Peyer's patch (tissue), 4 donors: ENCODE data around the gene PDE11A. TPM values are rescaled to one million over a fixed set of nuclear protein-coding genes. Genes with fewer than 3 reads are reported as not detected.

Experiments
- DNase-seq, 3 donors: peaks; one replicate each; pipeline ENCODE4 v3.0.0-alpha.2; 2017 to 2019
- H3K27ac ChIP-seq, 4 donors: fragments of 200-600 bp; sonication (generic); one replicate each; pipeline ENCODE4 v1.5.1; 2016 to 2019
- H3K27me3 ChIP-seq, 2 donors: fragments of 200-600 bp; sonication (generic); one replicate each; pipeline ENCODE4 v1.5.1; 2019
- H3K36me3 ChIP-seq, 3 donors: fragments of 200-600 bp; sonication (generic); one replicate each; pipeline ENCODE4 v1.5.1; 2016 to 2019
- H3K4me1 ChIP-seq, 4 donors: fragments of 200-600 bp; sonication (generic); one replicate each; pipeline ENCODE4 v1.5.1; 2016 to 2019
- H3K4me3 ChIP-seq, 4 donors: fragments of 200-600 bp; sonication (generic); 1 replicate in 3 of 4; 2 replicates in 1 of 4; pipeline ENCODE4 v1.5.1; 2016 to 2019; ENCODE audit warnings: mild to moderate bottlenecking in 1 of 4
- H3K9me3 ChIP-seq, 4 donors: fragments of 200-600 bp; sonication (generic); one replicate each; pipeline ENCODE4 v1.5.1; 2016 to 2019; ENCODE audit warnings: mild to moderate bottlenecking in 1 of 4
- CTCF ChIP-seq, 6 experiments: fragments of 450-650 bp in 4 of 6; fragments of 200-600 bp in 2 of 6; sonication (generic) in 1 of 6; IDR thresholded peaks; one replicate each; pipeline ENCODE4 v1.5.1; 2017 to 2019; ENCODE audit warnings: antibody characterized with exemption in 6 of 6, mild to moderate bottlenecking in 3 of 6, moderate library complexity in 1 of 6
- POLR2A ChIP-seq, 2 donors: fragments of 450-650 bp; IDR thresholded peaks; one replicate each; pipeline ENCODE4 v1.5.1; 2017; ENCODE audit warnings: antibody characterized with exemption in 2 of 2, mild to moderate bottlenecking in 2 of 2, moderate library complexity in 2 of 2
- total RNA-seq, 4 donors: library from RNA; depleted of rRNA; stranded (reverse); fragments of >200 nt; gene quantifications; one replicate each; pipeline ENCODE4 v1.1.0, GENCODE V29; 2016

PDE11A gene
- total RNA-seq, 4 donors from 2014 or later = 1.6 to 2.1 (median 1.7) TPM

DNA sequence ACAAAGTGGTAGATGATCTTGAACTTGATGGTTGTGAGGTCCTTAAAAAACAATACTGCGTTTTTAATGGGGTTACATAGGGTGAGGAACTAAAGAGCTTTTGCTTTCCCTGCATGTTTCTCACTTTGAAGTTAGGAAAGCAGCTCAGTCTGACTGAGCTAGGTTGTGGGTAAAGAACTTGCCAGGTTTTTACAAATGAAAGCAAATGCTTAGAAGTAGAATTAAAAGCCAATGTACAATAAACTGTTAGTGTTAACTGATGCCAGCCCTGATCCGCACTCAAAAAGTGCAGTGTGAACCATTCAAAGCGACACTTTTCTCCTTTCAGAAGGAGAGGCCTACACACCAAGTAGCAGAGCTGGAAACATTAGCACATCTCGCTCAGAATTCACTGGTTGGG, 409.7 kb downstream of the PDE11A start:
- Histone ChIP-seq H3K4me1 (no peaks in the 10 kb centered on the region), H3K27ac (no peak overlapping the region), H3K4me3 (no peak overlapping the region), H3K36me3 (no peaks in the 10 kb centered on the region), H3K9me3 (no peaks in the 10 kb centered on the region), H3K27me3 (no peaks in the 10 kb centered on the region)
- DNase-seq = no peak
- TF ChIP-seq POLR2A (IDR thresholded peaks at IDR 0.05) = no peak
- no peak for TF ChIP-seq CTCF (IDR thresholded peaks at IDR 0.05)

DNA sequence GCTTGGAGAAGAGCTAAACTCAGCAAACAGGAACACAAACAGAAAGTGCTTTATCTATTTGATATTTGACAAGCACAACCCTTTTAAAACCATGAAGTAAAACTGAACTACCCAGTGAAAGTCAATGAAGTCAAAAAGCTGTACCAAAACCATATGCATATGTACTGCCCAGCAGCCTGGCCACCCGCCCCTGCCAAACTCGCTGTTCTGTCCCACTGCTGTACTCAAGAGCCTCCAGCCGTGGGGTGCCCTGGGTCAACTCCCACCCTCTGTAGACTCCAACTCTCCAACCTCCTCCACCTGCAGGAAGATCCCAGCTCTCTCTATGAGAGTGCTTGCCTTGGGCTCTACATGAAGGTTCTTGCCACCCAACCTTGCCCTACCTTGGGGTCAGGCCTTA, 411.8 kb downstream of the PDE11A start:
- Histone ChIP-seq H3K4me3 (no peak overlapping the region), H3K9me3 (no peaks in the 10 kb centered on the region), H3K4me1 (no peaks in the 10 kb centered on the region), H3K36me3 (no peaks in the 10 kb centered on the region), H3K27me3 (no peaks in the 10 kb centered on the region), H3K27ac (no peak overlapping the region)
- no peak for DNase-seq
- no peak for TF ChIP-seq CTCF (IDR thresholded peaks at IDR 0.05)
- TF ChIP-seq POLR2A (IDR thresholded peaks at IDR 0.05) = no peak

GRCh38 chr2:177658309-177658708, 414.3 kb downstream of the PDE11A start:
- no peaks in the 10 kb centered on the region for H3K36me3 ChIP-seq
- no peaks in the 10 kb centered on the region for H3K9me3 ChIP-seq
- H3K27me3 ChIP-seq = no peaks in the 10 kb centered on the region
- no peak overlapping the region for H3K27ac ChIP-seq
- no peaks in the 10 kb centered on the region for H3K4me1 ChIP-seq
- DNase-seq = no peak
- TF ChIP-seq POLR2A (IDR thresholded peaks at IDR 0.05) (no peak), CTCF (IDR thresholded peaks at IDR 0.05) (no peak)
- no peak overlapping the region for H3K4me3 ChIP-seq

DNA sequence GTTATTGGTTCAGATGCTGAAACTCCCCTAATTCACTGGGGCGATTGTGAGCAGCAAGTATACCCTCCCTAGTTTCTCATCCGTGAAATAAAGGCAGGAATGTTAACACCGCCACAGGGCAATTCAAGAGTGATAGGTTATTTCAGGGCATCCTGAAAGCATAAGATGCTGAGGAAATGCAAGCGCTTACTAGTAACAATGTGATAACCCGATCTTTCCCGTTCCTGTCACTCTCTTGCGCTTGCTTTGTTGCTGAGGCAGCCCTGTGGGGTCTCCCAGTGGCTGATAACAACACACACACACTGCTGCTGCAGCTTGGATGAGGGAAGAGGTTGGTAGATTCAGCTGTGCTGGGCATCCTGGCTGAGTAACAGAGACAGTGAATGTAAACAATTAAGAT, 420.7 kb downstream of the PDE11A start:
- TF ChIP-seq POLR2A (IDR thresholded peaks at IDR 0.05) (no peak), CTCF (IDR thresholded peaks at IDR 0.05) (no peak)
- H3K9me3 ChIP-seq = no peaks in the 10 kb centered on the region

DNA sequence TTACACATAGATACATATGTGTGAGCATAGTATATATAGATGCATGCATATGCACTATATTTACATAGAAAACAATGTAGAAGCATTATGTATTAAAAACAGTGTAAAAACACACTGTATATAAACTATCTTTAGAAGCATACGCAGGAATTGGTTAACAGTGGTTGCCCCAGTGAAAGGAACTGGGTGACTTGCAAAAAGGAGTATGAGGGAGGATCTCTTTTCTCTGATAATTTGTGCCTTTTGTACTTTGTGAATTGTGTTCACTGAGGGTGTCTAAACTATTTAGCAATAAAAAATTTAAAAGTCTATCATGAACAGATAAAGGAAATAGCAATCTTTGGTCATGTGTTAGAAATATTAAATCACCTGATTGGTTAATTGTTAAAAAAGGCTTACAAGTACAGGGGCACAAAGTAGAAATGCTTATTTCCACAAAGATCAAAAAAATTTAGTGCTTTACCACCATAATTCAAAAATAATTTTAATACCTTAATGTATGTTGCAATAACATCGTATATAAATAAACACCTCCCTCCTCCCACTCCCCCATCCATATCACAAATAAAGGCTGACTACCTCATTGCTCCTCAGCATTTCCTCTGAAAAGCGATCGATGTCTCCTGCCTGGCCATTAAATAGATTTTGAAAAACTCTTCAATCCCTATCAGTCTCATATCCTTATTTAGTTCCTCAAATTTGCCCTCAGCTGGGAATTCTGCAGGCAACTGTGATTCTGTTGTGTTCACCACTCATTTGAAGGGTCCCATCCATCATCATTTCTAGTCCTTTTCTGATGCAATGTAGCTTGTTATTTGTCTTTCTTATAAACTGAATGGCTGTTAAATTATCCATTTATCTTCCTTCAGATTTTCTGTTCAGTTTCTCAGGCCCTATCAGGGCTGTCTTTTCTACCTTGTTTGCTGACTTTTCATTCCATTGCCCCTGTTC, 422.7 kb downstream of the PDE11A start:
- TF ChIP-seq POLR2A (IDR thresholded peaks at IDR 0.05) = no peak
- TF ChIP-seq CTCF (IDR thresholded peaks at IDR 0.05) = no peak
- DNase-seq = no peak

More for the DNA sequence above, 420.7 kb downstream of the PDE11A start:
- H3K27me3 ChIP-seq = no peaks in the 10 kb centered on the region
- H3K27ac ChIP-seq = no peak overlapping the region
- H3K36me3 ChIP-seq = no peaks in the 10 kb centered on the region
- H3K4me3 ChIP-seq = no peak overlapping the region
- no peaks in the 10 kb centered on the region for H3K4me1 ChIP-seq
- DNase-seq = no peak

More for the DNA sequence above, 422.7 kb downstream of the PDE11A start:
- Histone ChIP-seq H3K27me3 (no peaks in the 10 kb centered on the region), H3K4me1 (no peaks in the 10 kb centered on the region), H3K27ac (no peak overlapping the region), H3K4me3 (no peak overlapping the region), H3K9me3 (no peaks in the 10 kb centered on the region), H3K36me3 (no peaks in the 10 kb centered on the region)
